HG03439 (cell line): ENCODE data around the gene TMEM52B.

ENCODE experiments used
- ATAC-seq: cut with Tn5 transposase; IDR thresholded peaks from one replicate; pipeline ENCODE4 v1.9.1; 2021; ENCODE audit warnings: mild to moderate bottlenecking, moderate library complexity; ENCODE audit not compliant: unreplicated experiment

Gene TMEM52B

GRCh38 chr12:10236720-10237119 lies 57.9 kb downstream of the TMEM52B start:
- ATAC-seq = no peak

DNA sequence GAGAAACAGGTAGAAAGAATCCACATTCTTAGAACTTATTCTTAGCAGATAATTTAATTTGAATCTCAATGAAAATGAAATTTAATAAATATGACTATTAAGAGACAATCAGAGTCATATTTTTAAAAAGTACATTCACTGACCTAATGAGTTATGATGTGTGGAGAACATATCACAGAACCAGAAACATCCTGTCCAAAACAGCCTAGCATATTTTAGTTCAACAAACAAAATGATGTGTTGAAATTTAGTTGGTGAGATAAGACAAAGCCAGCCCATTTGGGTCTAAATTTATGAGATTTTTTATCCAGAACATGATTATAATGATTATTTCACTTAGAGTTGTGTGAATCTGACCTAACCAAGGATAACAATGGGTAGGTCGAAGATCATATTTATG lies 59.7 kb downstream of the TMEM52B start:
- ATAC-seq = no peak

GRCh38 chr12:10241290-10241689 lies 62.5 kb downstream of the TMEM52B start:
- no peak for ATAC-seq
